MM.1S (cell line): ENCODE results near the gene NCDN.

Experiments used
- DNase-seq: peaks from one replicate; pipeline ENCODE4 v3.0.0-alpha.2; 2015
- H2AFZ ChIP-seq: fragments of 300-600 bp; sonication (generic); 2 replicates; pipeline ENCODE4 v1.6.0; 2016; ENCODE audit warnings: antibody characterized with exemption, low read length
- H3F3A ChIP-seq: fragments of 300-600 bp; sonication (generic); 2 replicates; pipeline ENCODE4 v1.6.1; 2016; ENCODE audit warnings: mild to moderate bottlenecking, antibody characterized with exemption, low read length, moderate library complexity, mixed read lengths; ENCODE audit not compliant: insufficient read depth
- H3K27ac ChIP-seq: fragments of 300-600 bp; sonication (generic); 2 replicates; pipeline ENCODE4 v1.5.1; 2016; ENCODE audit warnings: mild to moderate bottlenecking, low read length
- H3K27me3 ChIP-seq: fragments of 300-600 bp; sonication (generic); replicated peaks from 2 replicates; pipeline ENCODE4 v1.6.0; 2016; ENCODE audit warnings: low read length; ENCODE audit not compliant: insufficient read depth
- H3K36me3 ChIP-seq: fragments of 300-600 bp; sonication (generic); replicated peaks from 2 replicates; pipeline ENCODE4 v1.6.1; 2016; ENCODE audit warnings: mild to moderate bottlenecking, low read length, mixed read lengths; ENCODE audit not compliant: insufficient read depth
- H3K4me1 ChIP-seq: fragments of 300-600 bp; sonication (generic); 2 replicates; pipeline ENCODE4 v1.6.1; 2016; ENCODE audit warnings: low read length, mixed read lengths
- H3K4me2 ChIP-seq: fragments of 300-600 bp; sonication (generic); 2 replicates; pipeline ENCODE4 v1.6.0; 2016; ENCODE audit warnings: low read depth, low read length
- H3K4me3 ChIP-seq: fragments of 300-600 bp; sonication (generic); 2 replicates; pipeline ENCODE4 v1.5.1; 2016; ENCODE audit warnings: low read length, mixed read lengths
- H3K79me2 ChIP-seq: fragments of 300-600 bp; sonication (generic); 2 replicates; pipeline ENCODE4 v1.6.1; 2016; ENCODE audit warnings: mixed run types, low read length, mixed read lengths
- H3K9ac ChIP-seq: fragments of 300-600 bp; sonication (generic); 2 replicates; pipeline ENCODE4 v1.6.1; 2016; ENCODE audit warnings: low read length, mixed read lengths
- H3K9me2 ChIP-seq: fragments of 300-600 bp; sonication (generic); replicated peaks from 2 replicates; pipeline ENCODE4 v1.6.1; 2016; ENCODE audit warnings: mild to moderate bottlenecking, low read length, mixed read lengths; ENCODE audit not compliant: insufficient read depth
- H3K9me3 ChIP-seq: fragments of 300-600 bp; sonication (generic); replicated peaks from 2 replicates; pipeline ENCODE4 v1.6.1; 2016; ENCODE audit warnings: mild to moderate bottlenecking, low read length, mixed read lengths; ENCODE audit not compliant: insufficient read depth
- H4K20me1 ChIP-seq: fragments of 300-600 bp; sonication (generic); 2 replicates; pipeline ENCODE4 v1.6.1; 2016; ENCODE audit warnings: mild to moderate bottlenecking, low read length, moderate library complexity, mixed read lengths; ENCODE audit not compliant: insufficient read depth
- EZH2 ChIP-seq: fragments of 300-600 bp; sonication (generic); optimal IDR thresholded peaks from 2 replicates; pipeline ENCODE3; 2017; ENCODE audit warnings: low read depth, mild to moderate bottlenecking, antibody characterized with exemption, low read length, mixed read lengths
- EZH2phosphoT487 ChIP-seq: fragments of 300-600 bp; sonication (generic); IDR thresholded peaks from 2 replicates; pipeline ENCODE4 v1.6.1; 2018; ENCODE audit warnings: antibody characterized with exemption, low read length
- TF ChIP-seq, protein P1 (sequence below): fragments of 300-600 bp; sonication (generic); IDR thresholded peaks from 2 replicates; pipeline ENCODE4 v1.5.1; 2016; ENCODE audit warnings: antibody characterized with exemption, low read length, mixed read lengths

The NCDN gene

DNA sequence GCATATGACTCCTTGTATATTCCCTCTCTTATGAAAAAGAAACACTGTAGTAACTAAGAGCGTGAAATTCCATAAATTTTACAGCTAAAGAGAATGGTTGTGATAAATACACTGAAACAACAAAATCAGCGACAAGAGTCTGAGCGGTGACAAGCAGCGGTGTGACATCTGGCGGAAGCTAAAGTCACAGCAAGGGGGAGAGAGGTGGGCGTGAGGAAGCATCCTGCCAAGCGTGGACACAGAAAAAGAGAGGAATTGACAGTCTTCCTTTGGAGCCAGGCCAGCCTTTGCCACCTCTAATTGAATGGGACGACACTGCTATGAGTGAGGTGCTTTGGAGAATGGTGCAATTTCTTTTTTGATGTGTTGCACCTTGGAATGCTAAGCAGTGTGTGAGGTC, 57.8 kb downstream of the NCDN start:
- no peaks in the 10 kb centered on the region for H3K9me2 ChIP-seq
- TF ChIP-seq EZH2phosphoT487 (no peak), EZH2 (no peak)
- TF ChIP-seq, protein P1, sequence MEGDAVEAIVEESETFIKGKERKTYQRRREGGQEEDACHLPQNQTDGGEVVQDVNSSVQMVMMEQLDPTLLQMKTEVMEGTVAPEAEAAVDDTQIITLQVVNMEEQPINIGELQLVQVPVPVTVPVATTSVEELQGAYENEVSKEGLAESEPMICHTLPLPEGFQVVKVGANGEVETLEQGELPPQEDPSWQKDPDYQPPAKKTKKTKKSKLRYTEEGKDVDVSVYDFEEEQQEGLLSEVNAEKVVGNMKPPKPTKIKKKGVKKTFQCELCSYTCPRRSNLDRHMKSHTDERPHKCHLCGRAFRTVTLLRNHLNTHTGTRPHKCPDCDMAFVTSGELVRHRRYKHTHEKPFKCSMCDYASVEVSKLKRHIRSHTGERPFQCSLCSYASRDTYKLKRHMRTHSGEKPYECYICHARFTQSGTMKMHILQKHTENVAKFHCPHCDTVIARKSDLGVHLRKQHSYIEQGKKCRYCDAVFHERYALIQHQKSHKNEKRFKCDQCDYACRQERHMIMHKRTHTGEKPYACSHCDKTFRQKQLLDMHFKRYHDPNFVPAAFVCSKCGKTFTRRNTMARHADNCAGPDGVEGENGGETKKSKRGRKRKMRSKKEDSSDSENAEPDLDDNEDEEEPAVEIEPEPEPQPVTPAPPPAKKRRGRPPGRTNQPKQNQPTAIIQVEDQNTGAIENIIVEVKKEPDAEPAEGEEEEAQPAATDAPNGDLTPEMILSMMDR: no peak
- H3K4me2 ChIP-seq: no peak overlapping the region
- H3K27ac ChIP-seq: no peak overlapping the region
- no peaks in the 10 kb centered on the region for H3F3A ChIP-seq
- no peaks in the 10 kb centered on the region for H3K27me3 ChIP-seq
- H2AFZ ChIP-seq: no peak overlapping the region
- no peaks in the 10 kb centered on the region for H3K9me3 ChIP-seq
- peaks cover 100% of the 10 kb centered on the region for H3K79me2 ChIP-seq
- DNase-seq: no peak
- H3K4me3 ChIP-seq: no peak overlapping the region
- no peaks in the 10 kb centered on the region for H3K4me1 ChIP-seq
- H3K36me3 ChIP-seq: 0 out of 2 replicates have a peak, but pooled peaks cover 2% of the 10 kb centered on the region
- H4K20me1 ChIP-seq: peaks cover 30% of the 10 kb centered on the region; the same call in 1 of the 2 replicates
- no peak overlapping the region for H3K9ac ChIP-seq
